ENCODE results near the gene GPR160.

DNA sequence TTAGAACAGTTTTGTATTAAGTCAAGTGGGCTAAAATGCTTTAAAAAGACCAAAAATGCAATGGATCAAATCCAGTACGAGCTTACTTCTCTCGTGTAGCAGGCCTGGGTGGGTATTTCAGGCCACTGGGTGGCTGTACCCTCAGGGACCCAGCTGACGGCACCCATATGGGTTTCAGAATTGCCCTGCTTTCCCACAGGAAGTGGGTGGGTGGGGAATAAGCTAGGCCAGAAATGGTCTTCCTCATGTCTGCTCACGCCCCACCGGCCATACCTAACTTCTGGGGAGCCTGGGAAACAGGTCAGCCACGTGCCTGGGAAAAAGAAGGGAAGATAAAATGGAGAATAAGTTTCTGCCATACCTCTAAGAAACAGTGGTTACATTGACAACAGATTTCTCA, 20.3 kb downstream of the GPR160 start:
- TF ChIP-seq SRF (IDR thresholded peaks at IDR 0.05; ENCODE audit: low read depth, low read length), result no peak
- TF ChIP-seq, protein P1, sequence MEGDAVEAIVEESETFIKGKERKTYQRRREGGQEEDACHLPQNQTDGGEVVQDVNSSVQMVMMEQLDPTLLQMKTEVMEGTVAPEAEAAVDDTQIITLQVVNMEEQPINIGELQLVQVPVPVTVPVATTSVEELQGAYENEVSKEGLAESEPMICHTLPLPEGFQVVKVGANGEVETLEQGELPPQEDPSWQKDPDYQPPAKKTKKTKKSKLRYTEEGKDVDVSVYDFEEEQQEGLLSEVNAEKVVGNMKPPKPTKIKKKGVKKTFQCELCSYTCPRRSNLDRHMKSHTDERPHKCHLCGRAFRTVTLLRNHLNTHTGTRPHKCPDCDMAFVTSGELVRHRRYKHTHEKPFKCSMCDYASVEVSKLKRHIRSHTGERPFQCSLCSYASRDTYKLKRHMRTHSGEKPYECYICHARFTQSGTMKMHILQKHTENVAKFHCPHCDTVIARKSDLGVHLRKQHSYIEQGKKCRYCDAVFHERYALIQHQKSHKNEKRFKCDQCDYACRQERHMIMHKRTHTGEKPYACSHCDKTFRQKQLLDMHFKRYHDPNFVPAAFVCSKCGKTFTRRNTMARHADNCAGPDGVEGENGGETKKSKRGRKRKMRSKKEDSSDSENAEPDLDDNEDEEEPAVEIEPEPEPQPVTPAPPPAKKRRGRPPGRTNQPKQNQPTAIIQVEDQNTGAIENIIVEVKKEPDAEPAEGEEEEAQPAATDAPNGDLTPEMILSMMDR (CRISPR knock-in tag; IDR thresholded peaks at IDR 0.05), result no peak
- no peak for TF ChIP-seq PHF21A (CRISPR knock-in tag; IDR thresholded peaks at IDR 0.05)
- TF ChIP-seq ZNF660 (CRISPR knock-in tag; IDR thresholded peaks at IDR 0.05; ENCODE audit: borderline replicate concordance, low read depth), result no peak
- no peak for TF ChIP-seq ZNF580 (CRISPR knock-in tag; IDR thresholded peaks at IDR 0.05; ENCODE audit: borderline replicate concordance, low read depth)
- TF ChIP-seq EZH2 (conservative IDR thresholded peaks at IDR 0.05; ENCODE audit: low read depth, low read length), result no peak
- no peak for TF ChIP-seq MXD3 (CRISPR knock-in tag; IDR thresholded peaks at IDR 0.05)
- TF ChIP-seq POLR2A (IDR thresholded peaks at IDR 0.05; ENCODE audit: insufficient read depth in 1 of 2, low read depth in 2 of 2, low read length in 2 of 2), result no peak
- no peak for TF ChIP-seq BORCS8-MEF2B (CRISPR knock-in tag; IDR thresholded peaks at IDR 0.05)
- TF ChIP-seq MEIS1 (CRISPR knock-in tag; IDR thresholded peaks at IDR 0.05; ENCODE audit: borderline replicate concordance), result no peak
